ENCODE results near the gene ATP6V1D.

The ATP6V1D gene

GRCh38 chr14:67371247-67372148, 11.9 kb upstream of the ATP6V1D start:
- Histone ChIP-seq H3K4me1 (ENCODE audit: control insufficient read depth in 2 of 2, insufficient read depth in 1 of 2, low read depth in 1 of 2, low read length in 2 of 2) (no peaks in the 10 kb centered on the region), H4K91ac (ENCODE audit: low read depth, low read length, poor library complexity) (no peak overlapping the region), H2BK15ac (ENCODE audit: low read length) (no peak overlapping the region), H3K18ac (ENCODE audit: low read length) (no peak overlapping the region), H3K27ac (replicated peaks; ENCODE audit: low read length) (no peak overlapping the region), H3K36me3 (replicated peaks in 1 of 2; ENCODE audit: control insufficient read depth in 2 of 2, insufficient read depth in 2 of 2, low read length in 2 of 2) (peaks cover 8 to 96% of the 10 kb centered on the region in 2 donors), H2BK12ac (ENCODE audit: low read length) (no peak overlapping the region), H2AFZ (ENCODE audit: low read length) (no peak overlapping the region), H3K4ac (ENCODE audit: low read length) (no peak overlapping the region), H3K79me1 (ENCODE audit: low read depth, low read length) (no peaks in the 10 kb centered on the region), H4K8ac (ENCODE audit: low read depth, low read length) (no peak overlapping the region), H3K27me3 (ENCODE audit: control insufficient read depth in 3 of 3, insufficient read depth in 3 of 3, low read depth in 1 of 3, low read length in 3 of 3) (no peaks in the 10 kb centered on the region), H3K9me3 (replicated peaks in 1 of 2; ENCODE audit: control insufficient read depth in 2 of 2, insufficient read depth in 1 of 2, low read depth in 1 of 2, low read length in 2 of 2) (no peaks in the 10 kb centered on the region), H3K9ac (ENCODE audit: low read depth, low read length, poor library complexity) (no peak overlapping the region), H2BK5ac (ENCODE audit: low read length) (no peak overlapping the region), H3K4me3 (ENCODE audit: low read length in 2 of 2) (no peak overlapping the region), H3K14ac (ENCODE audit: low read length) (no peak overlapping the region), H2BK120ac (ENCODE audit: low read depth, low read length) (no peak overlapping the region), H3K4me2 (ENCODE audit: insufficient read depth, low read length, poor library complexity, severe bottlenecking) (no peak overlapping the region), H3K23ac (ENCODE audit: low read depth, low read length, poor library complexity) (no peak overlapping the region), H2AK5ac (ENCODE audit: low read depth, low read length) (no peak overlapping the region)
- WGBS, 2 donors (ENCODE audit: extremely low coverage in 2 of 2, insufficient read length in 2 of 2, insufficient replicate concordance in 1 of 2) = no CpG with 5 or more reads among the region's 4 CpGs
- no peak for DNase-seq (ENCODE audit: low spot score)

- H3K9ac ChIP-seq (ENCODE audit: low read depth, low read length, poor library complexity) = no peak overlapping the region
- no peak overlapping the region for H2BK12ac ChIP-seq (ENCODE audit: low read length)
- no peak overlapping the region for H2BK15ac ChIP-seq (ENCODE audit: low read length)
- no peak overlapping the region for H3K4ac ChIP-seq (ENCODE audit: low read length)
- no peaks in the 10 kb centered on the region for H3K27me3 ChIP-seq (ENCODE audit: control insufficient read depth in 3 of 3, insufficient read depth in 3 of 3, low read depth in 1 of 3, low read length in 3 of 3)
- H2BK5ac ChIP-seq (ENCODE audit: low read length) = no peak overlapping the region
- no peaks in the 10 kb centered on the region for H3K4me1 ChIP-seq (ENCODE audit: control insufficient read depth in 2 of 2, insufficient read depth in 1 of 2, low read depth in 1 of 2, low read length in 2 of 2)
- no peak overlapping the region for H3K23ac ChIP-seq (ENCODE audit: low read depth, low read length, poor library complexity)
- no CpG with 5 or more reads among the region's 5 CpGs for WGBS, 2 donors (ENCODE audit: extremely low coverage in 2 of 2, insufficient read length in 2 of 2, insufficient replicate concordance in 1 of 2)
- H3K79me1 ChIP-seq (ENCODE audit: low read depth, low read length) = no peaks in the 10 kb centered on the region
- H3K27ac ChIP-seq (replicated peaks; ENCODE audit: low read length) = no peak overlapping the region
- H3K36me3 ChIP-seq (replicated peaks in 1 of 2; ENCODE audit: control insufficient read depth in 2 of 2, insufficient read depth in 2 of 2, low read length in 2 of 2) = peaks cover 11 to 96% of the 10 kb centered on the region in 2 donors
- no peak overlapping the region for H3K4me3 ChIP-seq (ENCODE audit: low read length in 2 of 2)
- H2BK120ac ChIP-seq (ENCODE audit: low read depth, low read length) = no peak overlapping the region
- no peak overlapping the region for H3K14ac ChIP-seq (ENCODE audit: low read length)
- no peak overlapping the region for H2AK5ac ChIP-seq (ENCODE audit: low read depth, low read length)
- H4K91ac ChIP-seq (ENCODE audit: low read depth, low read length, poor library complexity) = no peak overlapping the region
- no peak overlapping the region for H3K4me2 ChIP-seq (ENCODE audit: insufficient read depth, low read length, poor library complexity, severe bottlenecking)
- H3K18ac ChIP-seq (ENCODE audit: low read length) = no peak overlapping the region
- H4K8ac ChIP-seq (ENCODE audit: low read depth, low read length) = no peak overlapping the region
- H3K9me3 ChIP-seq (replicated peaks in 1 of 2; ENCODE audit: control insufficient read depth in 2 of 2, insufficient read depth in 1 of 2, low read depth in 1 of 2, low read length in 2 of 2) = no peaks in the 10 kb centered on the region
- H2AFZ ChIP-seq (ENCODE audit: low read length) = no peak overlapping the region
- no peak for DNase-seq (ENCODE audit: low spot score)
Observed at GRCh38 chr14:67370830-67371229, 11.2 kb upstream of the ATP6V1D start.

- no peak overlapping the region for H3K27ac ChIP-seq (replicated peaks; ENCODE audit: low read length)
- no CpG with 5 or more reads among the region's 4 CpGs for WGBS, 2 donors (ENCODE audit: extremely low coverage in 2 of 2, insufficient read length in 2 of 2, insufficient replicate concordance in 1 of 2)
- H2BK12ac ChIP-seq (ENCODE audit: low read length) = no peak overlapping the region
- no peak overlapping the region for H2AK5ac ChIP-seq (ENCODE audit: low read depth, low read length)
- H3K4me1 ChIP-seq (ENCODE audit: control insufficient read depth in 2 of 2, insufficient read depth in 1 of 2, low read depth in 1 of 2, low read length in 2 of 2) = peaks cover 0 to 5% of the 10 kb centered on the region in 2 donors
- no peaks in the 10 kb centered on the region for H3K9me3 ChIP-seq (replicated peaks in 1 of 2; ENCODE audit: control insufficient read depth in 2 of 2, insufficient read depth in 1 of 2, low read depth in 1 of 2, low read length in 2 of 2)
- no peak overlapping the region for H3K18ac ChIP-seq (ENCODE audit: low read length)
- no peak overlapping the region for H3K9ac ChIP-seq (ENCODE audit: low read depth, low read length, poor library complexity)
- no peak overlapping the region for H3K4ac ChIP-seq (ENCODE audit: low read length)
- no peak overlapping the region for H4K91ac ChIP-seq (ENCODE audit: low read depth, low read length, poor library complexity)
- no peak overlapping the region for H2AFZ ChIP-seq (ENCODE audit: low read length)
- no peak overlapping the region for H2BK120ac ChIP-seq (ENCODE audit: low read depth, low read length)
- no peaks in the 10 kb centered on the region for H3K79me1 ChIP-seq (ENCODE audit: low read depth, low read length)
- H3K36me3 ChIP-seq (replicated peaks in 1 of 2; ENCODE audit: control insufficient read depth in 2 of 2, insufficient read depth in 2 of 2, low read length in 2 of 2) = peaks cover 8 to 91% of the 10 kb centered on the region in 2 donors
- no peak for DNase-seq (ENCODE audit: low spot score)
- no peak overlapping the region for H3K4me3 ChIP-seq (ENCODE audit: low read length in 2 of 2)
- H2BK15ac ChIP-seq (ENCODE audit: low read length) = no peak overlapping the region
- no peak overlapping the region for H3K23ac ChIP-seq (ENCODE audit: low read depth, low read length, poor library complexity)
- H3K14ac ChIP-seq (ENCODE audit: low read length) = no peak overlapping the region
- no peak overlapping the region for H4K8ac ChIP-seq (ENCODE audit: low read depth, low read length)
- H2BK5ac ChIP-seq (ENCODE audit: low read length) = no peak overlapping the region
- H3K27me3 ChIP-seq (ENCODE audit: control insufficient read depth in 3 of 3, insufficient read depth in 3 of 3, low read depth in 1 of 3, low read length in 3 of 3) = no peaks in the 10 kb centered on the region
- H3K4me2 ChIP-seq (ENCODE audit: insufficient read depth, low read length, poor library complexity, severe bottlenecking) = no peak overlapping the region
Observed at GRCh38 chr14:67365476-67365875, 5.9 kb upstream of the ATP6V1D start.

GRCh38 chr14:67360470-67361206, 1.0 kb upstream of the ATP6V1D start:
- H3K23ac ChIP-seq (ENCODE audit: low read depth, low read length, poor library complexity) = peak overlapping the region; percentile 90
- H4K8ac ChIP-seq (ENCODE audit: low read depth, low read length) = no peak overlapping the region
- peaks cover 4 to 17% of the 10 kb centered on the region in 2 donors for H3K4me1 ChIP-seq (ENCODE audit: control insufficient read depth in 2 of 2, insufficient read depth in 1 of 2, low read depth in 1 of 2, low read length in 2 of 2)
- no peak overlapping the region for H2BK15ac ChIP-seq (ENCODE audit: low read length)
- H3K18ac ChIP-seq (ENCODE audit: low read length) = peak overlapping the region; percentile 76
- no CpG with 5 or more reads among the region's 34 CpGs for WGBS, 2 donors (ENCODE audit: extremely low coverage in 2 of 2, insufficient read length in 2 of 2, insufficient replicate concordance in 1 of 2)
- peak overlapping the region; percentile 90 for H3K14ac ChIP-seq (ENCODE audit: low read length)
- H3K9ac ChIP-seq (ENCODE audit: low read depth, low read length, poor library complexity) = peak overlapping the region; percentile 94
- H3K27ac ChIP-seq (replicated peaks; ENCODE audit: low read length) = no peak overlapping the region
- peak overlapping the region; percentile 91 for H2AFZ ChIP-seq (ENCODE audit: low read length)
- peak overlapping the region; percentile 62 to 86 for H3K4me3 ChIP-seq (ENCODE audit: low read length in 2 of 2)
- H2AK5ac ChIP-seq (ENCODE audit: low read depth, low read length) = peak overlapping the region; percentile 24
- no peak overlapping the region for H4K91ac ChIP-seq (ENCODE audit: low read depth, low read length, poor library complexity)
- no peaks in the 10 kb centered on the region for H3K27me3 ChIP-seq (ENCODE audit: control insufficient read depth in 3 of 3, insufficient read depth in 3 of 3, low read depth in 1 of 3, low read length in 3 of 3)
- peaks cover 2% of the 10 kb centered on the region for H3K79me1 ChIP-seq (ENCODE audit: low read depth, low read length)
- no peak overlapping the region for H2BK12ac ChIP-seq (ENCODE audit: low read length)
- no peak overlapping the region for H2BK5ac ChIP-seq (ENCODE audit: low read length)
- no peaks in the 10 kb centered on the region for H3K9me3 ChIP-seq (replicated peaks in 1 of 2; ENCODE audit: control insufficient read depth in 2 of 2, insufficient read depth in 1 of 2, low read depth in 1 of 2, low read length in 2 of 2)
- no peak overlapping the region for H3K4ac ChIP-seq (ENCODE audit: low read length)
- no peak overlapping the region for H2BK120ac ChIP-seq (ENCODE audit: low read depth, low read length)
- peaks cover 2 to 53% of the 10 kb centered on the region in 2 donors for H3K36me3 ChIP-seq (replicated peaks in 1 of 2; ENCODE audit: control insufficient read depth in 2 of 2, insufficient read depth in 2 of 2, low read length in 2 of 2)
- no peak for DNase-seq (ENCODE audit: low spot score)
- H3K4me2 ChIP-seq (ENCODE audit: insufficient read depth, low read length, poor library complexity, severe bottlenecking) = peak overlapping the region; percentile 58
